KMS-11 (cell line): Measurements from ENCODE around the gene DEFB112.

ENCODE experiments used
- H2AFZ ChIP-seq: fragments of 200-600 bp; sonication (generic); 2 replicates; pipeline ENCODE4 v1.6.1; 2016; ENCODE audit warnings: antibody characterized with exemption, mixed run types, low read depth
- H3K27ac ChIP-seq: fragments of 200-600 bp; sonication (generic); 2 replicates; pipeline ENCODE4 v1.6.1; 2016; ENCODE audit warnings: mild to moderate bottlenecking, mixed run types
- H3K27me3 ChIP-seq: fragments of 200-600 bp; sonication (generic); 2 replicates; pipeline ENCODE4 v1.6.1; 2017; ENCODE audit warnings: mild to moderate bottlenecking, low read depth, mixed run types, moderate library complexity; ENCODE audit not compliant: insufficient read depth
- H3K36me3 ChIP-seq: fragments of 200-600 bp; sonication (generic); 2 replicates; pipeline ENCODE4 v1.6.1; 2017; ENCODE audit warnings: mild to moderate bottlenecking, mixed run types; ENCODE audit not compliant: insufficient read depth
- H3K4me1 ChIP-seq: fragments of 200-600 bp; sonication (generic); 2 replicates; pipeline ENCODE4 v1.6.1; 2016; ENCODE audit warnings: mild to moderate bottlenecking, low read depth, mixed run types; ENCODE audit not compliant: poor library complexity, severe bottlenecking
- H3K4me2 ChIP-seq: fragments of 200-600 bp; sonication (generic); 2 replicates; pipeline ENCODE4 v1.7.0; 2016; ENCODE audit warnings: mild to moderate bottlenecking, mixed run types
- H3K4me3 ChIP-seq: fragments of 200-600 bp; sonication (generic); IDR thresholded peaks from 2 replicates; pipeline ENCODE4 v1.6.1; 2017; ENCODE audit warnings: low read depth, low read length, mixed read lengths; ENCODE audit not compliant: insufficient read depth
- H3K79me2 ChIP-seq: fragments of 200-600 bp; sonication (generic); 2 replicates; pipeline ENCODE4 v1.6.1; 2016; ENCODE audit warnings: low read depth, mixed run types; ENCODE audit not compliant: insufficient read depth
- H3K9ac ChIP-seq: fragments of 200-600 bp; sonication (generic); 2 replicates; pipeline ENCODE4 v1.6.1; 2016; ENCODE audit warnings: mild to moderate bottlenecking, mixed run types
- H4K20me1 ChIP-seq: fragments of 200-600 bp; sonication (generic); 2 replicates; pipeline ENCODE4 v1.6.1; 2016; ENCODE audit warnings: mild to moderate bottlenecking, mixed run types; ENCODE audit not compliant: insufficient read depth
- TF ChIP-seq, protein P1 (sequence below): fragments of 200-600 bp; sonication (generic); conservative IDR thresholded peaks from 2 replicates; pipeline ENCODE4 v1.6.1; 2017; ENCODE audit warnings: low read depth, mild to moderate bottlenecking, antibody characterized with exemption, low read length, moderate library complexity, mixed read lengths

Gene DEFB112

GRCh38 chr6:50049829-50050228 is at the start of gene DEFB112:
DEFB112 (minus strand) TSS chr6:50049929; CDS start chr6:50049869, 60 bp downstream.
- H3K4me1 ChIP-seq, result no peaks in the 10 kb centered on the region
- no peaks in the 10 kb centered on the region for H3K27me3 ChIP-seq
- TF ChIP-seq, protein P1, sequence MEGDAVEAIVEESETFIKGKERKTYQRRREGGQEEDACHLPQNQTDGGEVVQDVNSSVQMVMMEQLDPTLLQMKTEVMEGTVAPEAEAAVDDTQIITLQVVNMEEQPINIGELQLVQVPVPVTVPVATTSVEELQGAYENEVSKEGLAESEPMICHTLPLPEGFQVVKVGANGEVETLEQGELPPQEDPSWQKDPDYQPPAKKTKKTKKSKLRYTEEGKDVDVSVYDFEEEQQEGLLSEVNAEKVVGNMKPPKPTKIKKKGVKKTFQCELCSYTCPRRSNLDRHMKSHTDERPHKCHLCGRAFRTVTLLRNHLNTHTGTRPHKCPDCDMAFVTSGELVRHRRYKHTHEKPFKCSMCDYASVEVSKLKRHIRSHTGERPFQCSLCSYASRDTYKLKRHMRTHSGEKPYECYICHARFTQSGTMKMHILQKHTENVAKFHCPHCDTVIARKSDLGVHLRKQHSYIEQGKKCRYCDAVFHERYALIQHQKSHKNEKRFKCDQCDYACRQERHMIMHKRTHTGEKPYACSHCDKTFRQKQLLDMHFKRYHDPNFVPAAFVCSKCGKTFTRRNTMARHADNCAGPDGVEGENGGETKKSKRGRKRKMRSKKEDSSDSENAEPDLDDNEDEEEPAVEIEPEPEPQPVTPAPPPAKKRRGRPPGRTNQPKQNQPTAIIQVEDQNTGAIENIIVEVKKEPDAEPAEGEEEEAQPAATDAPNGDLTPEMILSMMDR, result no peak
- H3K9ac ChIP-seq, result no peak within 1 kb of the TSS
- H4K20me1 ChIP-seq, result no peaks in the 10 kb centered on the region
- H3K36me3 ChIP-seq, result no peaks in the 10 kb centered on the region
- H3K4me2 ChIP-seq, result no peak within 1 kb of the TSS
- H2AFZ ChIP-seq, result no peak within 1 kb of the TSS
- H3K4me3 ChIP-seq, result no peak within 1 kb of the TSS
- no peak within 1 kb of the TSS for H3K27ac ChIP-seq
- H3K79me2 ChIP-seq, result no peaks in the 10 kb centered on the region

GRCh38 chr6:50098641-50098993 is 48.9 kb upstream of the DEFB112 start:
- Histone ChIP-seq H3K4me3 (no peak overlapping the region), H4K20me1 (no peaks in the 10 kb centered on the region), H3K27ac (no peak overlapping the region), H2AFZ (no peak overlapping the region), H3K79me2 (no peaks in the 10 kb centered on the region), H3K27me3 (no peaks in the 10 kb centered on the region), H3K4me2 (no peak overlapping the region), H3K4me1 (no peaks in the 10 kb centered on the region), H3K9ac (no peak overlapping the region), H3K36me3 (no peaks in the 10 kb centered on the region)
- TF ChIP-seq, protein P1, result no peak

DNA sequence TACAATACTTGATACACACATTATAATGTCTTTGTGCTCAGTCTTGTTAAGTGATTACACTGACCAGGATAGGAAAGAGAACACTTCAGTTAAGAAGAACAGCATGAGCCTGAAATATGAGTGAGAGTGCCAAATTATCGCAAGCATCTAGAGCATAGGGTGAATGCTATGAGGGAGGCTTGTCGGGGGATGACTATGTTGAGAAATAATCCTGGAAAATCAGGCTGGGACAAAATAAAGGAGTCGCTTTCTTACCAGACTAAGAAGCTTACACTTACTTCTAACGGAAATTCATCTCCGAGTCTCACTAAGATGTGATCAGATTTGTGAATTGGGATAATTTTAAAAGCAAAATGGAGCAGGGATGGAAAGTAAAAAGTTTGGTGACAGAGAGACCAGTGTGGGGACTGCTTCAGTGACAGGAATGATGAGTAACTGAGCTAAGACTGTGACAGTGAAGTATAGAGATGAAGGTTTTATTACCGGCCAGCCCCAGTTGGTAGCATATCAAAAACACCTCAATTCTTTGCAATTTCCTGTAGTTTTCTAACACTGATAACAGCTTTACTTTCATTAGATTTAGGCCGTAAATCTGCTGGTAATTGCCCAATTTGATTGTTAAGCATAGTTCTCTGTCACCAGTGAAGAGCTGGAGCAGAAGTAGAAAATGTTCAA is 48.4 kb upstream of the DEFB112 start:
- Histone ChIP-seq H2AFZ (no peak overlapping the region), H3K27ac (no peak overlapping the region), H3K27me3 (no peaks in the 10 kb centered on the region), H3K36me3 (no peaks in the 10 kb centered on the region), H3K9ac (no peak overlapping the region), H3K4me3 (no peak overlapping the region), H4K20me1 (no peaks in the 10 kb centered on the region), H3K4me2 (no peak overlapping the region), H3K79me2 (no peaks in the 10 kb centered on the region), H3K4me1 (no peaks in the 10 kb centered on the region)
- TF ChIP-seq, protein P1, result no peak

DNA sequence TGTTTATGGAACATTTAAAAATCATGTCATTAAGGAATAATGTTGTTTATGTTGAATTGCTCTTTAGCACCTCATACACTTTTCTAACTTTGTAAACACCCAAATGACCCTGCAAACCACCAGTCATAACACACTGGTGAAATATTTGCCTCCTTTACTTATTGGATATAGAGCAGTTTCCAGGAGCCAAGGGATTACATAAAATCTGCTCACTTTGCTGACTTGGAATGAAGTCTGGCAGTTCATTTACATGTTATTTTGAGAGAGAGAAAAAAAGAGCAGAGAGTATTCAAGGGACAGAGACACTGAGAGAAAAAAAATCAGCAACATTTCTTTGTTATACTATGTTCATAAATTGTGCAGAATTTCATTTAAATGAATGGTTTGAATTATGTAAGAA is 46.6 kb upstream of the DEFB112 start:
- Histone ChIP-seq H3K9ac (no peak overlapping the region), H3K4me2 (no peak overlapping the region), H3K4me1 (no peaks in the 10 kb centered on the region), H3K27ac (no peak overlapping the region), H3K79me2 (no peaks in the 10 kb centered on the region), H2AFZ (no peak overlapping the region), H3K36me3 (no peaks in the 10 kb centered on the region), H3K27me3 (no peaks in the 10 kb centered on the region), H4K20me1 (no peaks in the 10 kb centered on the region), H3K4me3 (no peak overlapping the region)
- TF ChIP-seq, protein P1, result no peak
